HL-60 (cell line): ENCODE data around the gene FOXRED2.

Experiments
- DNase-seq, 2 experiments: peaks; one replicate each; pipeline ENCODE4 v3.0.0-alpha.2; 2010 to 2020; ENCODE audit warnings: low read depth in 1 of 2, low spot score in 1 of 2
- H3K27ac ChIP-seq: fragments of 250-450 bp; sonication (Bioruptor Pico); replicated peaks from 2 replicates; pipeline ENCODE4 v1.5.1; 2020; ENCODE audit warnings: mild to moderate bottlenecking, moderate library complexity
- H3K27me3 ChIP-seq: fragments of 250-450 bp; sonication (Bioruptor Pico); 2 replicates; pipeline ENCODE4 v1.5.1; 2021; ENCODE audit warnings: mild to moderate bottlenecking, moderate library complexity; ENCODE audit not compliant: insufficient read depth, poor library complexity, severe bottlenecking
- H3K4me3 ChIP-seq: replicated peaks from 2 replicates; pipeline ENCODE4 v1.5.1; 2011; ENCODE audit warnings: mild to moderate bottlenecking, control low read depth, low read length; ENCODE audit not compliant: insufficient read depth
- GABPA ChIP-seq: IDR thresholded peaks from 2 replicates; pipeline ENCODE4 v1.6.1; 2012; ENCODE audit warnings: low read depth
- POLR2AphosphoS5 ChIP-seq: IDR thresholded peaks from 2 replicates; pipeline ENCODE4 v1.6.1; 2012; ENCODE audit warnings: low read depth
- SPI1 ChIP-seq: IDR thresholded peaks from 2 replicates; pipeline ENCODE4 v1.6.1; 2012; ENCODE audit warnings: low read depth, mild to moderate bottlenecking, borderline replicate concordance
- TF ChIP-seq, protein P1 (sequence below): IDR thresholded peaks from 2 replicates; pipeline ENCODE4 v1.6.1; 2012; ENCODE audit warnings: low read depth; ENCODE audit not compliant: insufficient replicate concordance
- TF ChIP-seq, protein P2 (sequence below): IDR thresholded peaks from one replicate; pipeline ENCODE4 v1.5.1; 2011; ENCODE audit warnings: low read length, control low read depth, inconsistent platforms; ENCODE audit not compliant: insufficient read depth

FOXRED2 gene

DNA sequence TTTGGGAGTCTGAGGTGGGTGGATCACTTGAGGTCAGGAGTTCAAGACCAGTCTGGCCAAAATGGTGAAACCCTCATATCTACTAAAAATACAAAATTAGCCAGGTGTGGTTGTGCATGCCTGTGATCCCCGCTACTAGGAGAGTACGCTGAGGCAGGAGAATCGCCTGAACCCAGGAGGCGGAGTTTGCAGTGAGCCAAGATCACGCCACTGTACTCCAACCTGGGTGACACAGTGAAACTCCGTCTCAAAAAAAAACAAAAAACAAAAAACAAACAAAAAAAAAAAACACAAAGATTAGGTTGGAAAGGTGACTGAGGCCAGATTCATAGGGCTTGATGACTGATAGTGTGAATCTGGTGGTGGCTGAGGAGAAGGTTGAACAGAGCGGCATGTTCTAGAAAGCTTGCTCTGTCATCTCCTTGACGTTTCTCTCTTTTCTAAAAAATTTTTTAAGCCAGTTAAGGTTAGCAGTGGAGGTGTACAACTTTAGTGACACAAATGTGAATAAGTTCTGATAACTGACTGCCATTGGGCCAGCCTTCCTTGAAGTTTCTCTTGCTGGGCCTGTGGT, 66.3 kb downstream of the FOXRED2 start:
- no peak overlapping the region for H3K4me3 ChIP-seq
- no peaks in the 10 kb centered on the region for H3K27me3 ChIP-seq
- H3K27ac ChIP-seq: no peak overlapping the region
- TF ChIP-seq, protein P1, sequence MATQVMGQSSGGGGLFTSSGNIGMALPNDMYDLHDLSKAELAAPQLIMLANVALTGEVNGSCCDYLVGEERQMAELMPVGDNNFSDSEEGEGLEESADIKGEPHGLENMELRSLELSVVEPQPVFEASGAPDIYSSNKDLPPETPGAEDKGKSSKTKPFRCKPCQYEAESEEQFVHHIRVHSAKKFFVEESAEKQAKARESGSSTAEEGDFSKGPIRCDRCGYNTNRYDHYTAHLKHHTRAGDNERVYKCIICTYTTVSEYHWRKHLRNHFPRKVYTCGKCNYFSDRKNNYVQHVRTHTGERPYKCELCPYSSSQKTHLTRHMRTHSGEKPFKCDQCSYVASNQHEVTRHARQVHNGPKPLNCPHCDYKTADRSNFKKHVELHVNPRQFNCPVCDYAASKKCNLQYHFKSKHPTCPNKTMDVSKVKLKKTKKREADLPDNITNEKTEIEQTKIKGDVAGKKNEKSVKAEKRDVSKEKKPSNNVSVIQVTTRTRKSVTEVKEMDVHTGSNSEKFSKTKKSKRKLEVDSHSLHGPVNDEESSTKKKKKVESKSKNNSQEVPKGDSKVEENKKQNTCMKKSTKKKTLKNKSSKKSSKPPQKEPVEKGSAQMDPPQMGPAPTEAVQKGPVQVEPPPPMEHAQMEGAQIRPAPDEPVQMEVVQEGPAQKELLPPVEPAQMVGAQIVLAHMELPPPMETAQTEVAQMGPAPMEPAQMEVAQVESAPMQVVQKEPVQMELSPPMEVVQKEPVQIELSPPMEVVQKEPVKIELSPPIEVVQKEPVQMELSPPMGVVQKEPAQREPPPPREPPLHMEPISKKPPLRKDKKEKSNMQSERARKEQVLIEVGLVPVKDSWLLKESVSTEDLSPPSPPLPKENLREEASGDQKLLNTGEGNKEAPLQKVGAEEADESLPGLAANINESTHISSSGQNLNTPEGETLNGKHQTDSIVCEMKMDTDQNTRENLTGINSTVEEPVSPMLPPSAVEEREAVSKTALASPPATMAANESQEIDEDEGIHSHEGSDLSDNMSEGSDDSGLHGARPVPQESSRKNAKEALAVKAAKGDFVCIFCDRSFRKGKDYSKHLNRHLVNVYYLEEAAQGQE: no peak
- TF ChIP-seq, protein P2, sequence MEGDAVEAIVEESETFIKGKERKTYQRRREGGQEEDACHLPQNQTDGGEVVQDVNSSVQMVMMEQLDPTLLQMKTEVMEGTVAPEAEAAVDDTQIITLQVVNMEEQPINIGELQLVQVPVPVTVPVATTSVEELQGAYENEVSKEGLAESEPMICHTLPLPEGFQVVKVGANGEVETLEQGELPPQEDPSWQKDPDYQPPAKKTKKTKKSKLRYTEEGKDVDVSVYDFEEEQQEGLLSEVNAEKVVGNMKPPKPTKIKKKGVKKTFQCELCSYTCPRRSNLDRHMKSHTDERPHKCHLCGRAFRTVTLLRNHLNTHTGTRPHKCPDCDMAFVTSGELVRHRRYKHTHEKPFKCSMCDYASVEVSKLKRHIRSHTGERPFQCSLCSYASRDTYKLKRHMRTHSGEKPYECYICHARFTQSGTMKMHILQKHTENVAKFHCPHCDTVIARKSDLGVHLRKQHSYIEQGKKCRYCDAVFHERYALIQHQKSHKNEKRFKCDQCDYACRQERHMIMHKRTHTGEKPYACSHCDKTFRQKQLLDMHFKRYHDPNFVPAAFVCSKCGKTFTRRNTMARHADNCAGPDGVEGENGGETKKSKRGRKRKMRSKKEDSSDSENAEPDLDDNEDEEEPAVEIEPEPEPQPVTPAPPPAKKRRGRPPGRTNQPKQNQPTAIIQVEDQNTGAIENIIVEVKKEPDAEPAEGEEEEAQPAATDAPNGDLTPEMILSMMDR: no peak
- TF ChIP-seq GABPA (no peak), SPI1 (no peak), POLR2AphosphoS5 (no peak)
- no peak for DNase-seq

DNA sequence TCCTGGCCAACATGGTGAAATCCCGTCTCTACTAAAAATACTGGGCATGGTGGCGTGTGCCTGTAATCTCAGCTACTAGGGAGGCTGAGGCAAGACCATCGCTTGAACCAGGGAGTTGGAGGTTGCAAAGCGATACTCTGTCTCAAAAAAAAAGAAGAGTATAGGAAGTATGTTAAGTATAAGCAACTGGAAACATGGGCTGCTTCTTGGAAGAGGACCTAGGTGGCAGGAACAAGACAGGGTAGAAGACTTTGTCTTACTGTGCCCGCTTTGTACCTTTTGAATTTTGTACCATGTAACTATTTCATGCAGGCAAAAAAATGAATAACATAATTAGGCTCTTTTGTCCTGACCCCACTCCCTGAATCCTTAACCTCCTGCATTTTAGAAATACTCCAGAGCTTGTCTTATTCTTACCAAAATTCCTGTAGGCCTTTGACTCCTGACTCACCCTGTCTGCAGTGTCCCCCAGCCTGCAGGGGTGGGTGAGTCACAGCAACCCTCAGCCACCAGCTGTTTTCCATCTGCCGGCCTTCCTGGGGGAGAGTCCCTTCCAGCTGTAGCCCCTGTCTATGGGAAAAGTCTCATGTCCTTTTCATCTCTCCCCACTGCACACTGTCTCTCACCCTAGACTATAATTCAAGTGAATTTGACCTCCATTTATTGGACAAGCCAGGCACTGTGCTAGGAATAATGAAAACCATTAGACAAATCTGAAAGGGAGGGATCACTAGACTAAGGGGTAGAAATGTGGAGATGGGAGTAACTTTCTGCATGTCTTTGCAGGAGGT, 67.2 kb downstream of the FOXRED2 start:
- TF ChIP-seq GABPA (no peak), POLR2AphosphoS5 (no peak), SPI1 (no peak)
- TF ChIP-seq, protein P1: no peak
- TF ChIP-seq, protein P2: no peak
- Histone ChIP-seq H3K27me3 (no peaks in the 10 kb centered on the region), H3K4me3 (no peak overlapping the region), H3K27ac (no peak overlapping the region)
- no peak for DNase-seq
